A549 (cell line): ENCODE data around the gene METTL25B. TPM values are rescaled to one million over a fixed set of nuclear protein-coding genes. Genes with fewer than 3 reads are reported as not detected.

Experiments
- ATAC-seq, 2 experiments: fragments of 200-7000 bp in 1 of 2; fragments of >200 bp in 1 of 2; cut with Nextera tagmentation in 1 of 2; cut with Tn5 transposase in 1 of 2; 3 replicates each; pipeline versions ENCODE4 v1.8.0 to v1.9.1; 2018 to 2020; ENCODE audit warnings: mild to moderate bottlenecking in 1 of 2, moderate library complexity in 1 of 2
- CTCF ChIA-PET: fragments of 300-600 bp; sonication (Branson Sonifier 250); formaldehyde crosslinking; extraction: SDS; loops from one replicate; lab custom pipeline; 2021; ENCODE audit warnings: antibody characterized with exemption, inconsistent platforms; lab: Yijun Ruan, JAX
- POLR2A ChIA-PET: fragments of 350-600 bp; formaldehyde crosslinking; extraction: SDS; loops from one replicate; lab custom pipeline; 2021; ENCODE audit warnings: antibody characterized with exemption, inconsistent platforms; lab: Yijun Ruan, JAX
- DNase-seq, 2 experiments: peaks; one replicate each; pipeline versions ENCODE4 v3.0.0 to v3.0.0-alpha.2; 2011 to 2016; ENCODE audit warnings: low read depth in 1 of 2, low spot score in 1 of 2
- FAIRE-seq: peaks from 2 replicates; lab custom pipeline; 2011; peaks lifted over from hg19 to GRCh38; lab: Jason Lieb, UNC
- H3K27ac ChIP-seq, 2 experiments: fragments of >200 bp; sonication (Bioruptor Twin); formaldehyde crosslinking; 3 replicates each; pipeline ENCODE4 v1.5.1; 2016 to 2017
- H3K4me1 ChIP-seq: fragments of >200 bp; sonication (Bioruptor Twin); formaldehyde crosslinking; 3 replicates; pipeline ENCODE4 v1.6.1; 2016
- H3K4me2 ChIP-seq: fragments of >200 bp; sonication (Bioruptor Twin); formaldehyde crosslinking; 3 replicates; pipeline ENCODE4 v1.6.1; 2016
- H3K4me3 ChIP-seq: fragments of >200 bp; sonication (Bioruptor Twin); formaldehyde crosslinking; 3 replicates; pipeline ENCODE4 v1.5.1; 2016
- H3K9me3 ChIP-seq: fragments of >200 bp; sonication (Bioruptor Twin); formaldehyde crosslinking; 3 replicates; pipeline ENCODE4 v1.6.1; 2016
- CBX2 ChIP-seq: fragments of 200-600 bp; sonication (generic); IDR thresholded peaks from 2 replicates; pipeline ENCODE4 v1.6.1; 2016; ENCODE audit warnings: low read depth, mild to moderate bottlenecking, borderline replicate concordance
- CHD2 ChIP-seq: fragments of 150-350 bp; IDR thresholded peaks from 2 replicates; pipeline ENCODE4 v1.6.1; 2014; ENCODE audit warnings: low read length; ENCODE audit not compliant: partially characterized antibody
- CHD4 ChIP-seq: fragments of 200-600 bp; sonication (generic); IDR thresholded peaks from 2 replicates; pipeline ENCODE4 v1.6.1; 2016; ENCODE audit warnings: antibody characterized with exemption, mild to moderate bottlenecking, borderline replicate concordance
- EHMT2 ChIP-seq: fragments of 200-600 bp; sonication (generic); IDR thresholded peaks from 2 replicates; pipeline ENCODE4 v1.6.1; 2016; ENCODE audit warnings: antibody characterized with exemption, low read depth, mild to moderate bottlenecking, moderate library complexity
- ESRRA ChIP-seq: fragments of 150-350 bp; IDR thresholded peaks from 2 replicates; pipeline ENCODE4 v1.6.1; 2014; ENCODE audit warnings: mild to moderate bottlenecking, low read length, borderline replicate concordance
- FOSB ChIP-seq: fragments of 250-450 bp; sonication (Bioruptor Pico); IDR thresholded peaks from 2 replicates; pipeline ENCODE4 v1.5.0; 2020; ENCODE audit warnings: mild to moderate bottlenecking, moderate library complexity
- FOSL2 ChIP-seq, 2 experiments: fragments of 450-650 bp in 1 of 2; fragments of >200 bp in 1 of 2; sonication (Bioruptor Twin) in 1 of 2; formaldehyde crosslinking; IDR thresholded peaks; 2 replicates each; pipeline versions ENCODE4 v1.5.0 to v1.6.1; 2016 to 2020; ENCODE audit warnings: mild to moderate bottlenecking in 1 of 2, moderate library complexity in 1 of 2
- JUN ChIP-seq, 2 experiments: fragments of >200 bp; sonication (Bioruptor Twin); formaldehyde crosslinking; IDR thresholded peaks; 2 replicates in 1 of 2; 3 replicates in 1 of 2; pipeline ENCODE4 v1.6.1; 2016 to 2017
- NFE2L2 ChIP-seq: fragments of 150-350 bp; conservative IDR thresholded peaks from 2 replicates; pipeline ENCODE4 v1.6.1; 2014; ENCODE audit warnings: low read length
- NR3C1 ChIP-seq: fragments of >200 bp; sonication (Bioruptor Twin); formaldehyde crosslinking; IDR thresholded peaks from 3 replicates; pipeline ENCODE4 v1.6.1; 2017
- POLR2AphosphoS2 ChIP-seq: conservative IDR thresholded peaks from 2 replicates; pipeline ENCODE4 v1.6.1; 2012; ENCODE audit warnings: low read length, improper control_type of control experiment, inconsistent platforms
- RFX5 ChIP-seq: fragments of 450-650 bp; IDR thresholded peaks from 2 replicates; pipeline ENCODE4 v1.7.1; 2014; ENCODE audit warnings: antibody characterized with exemption, mild to moderate bottlenecking, moderate library complexity
- RNF2 ChIP-seq: fragments of 200-600 bp; sonication (generic); IDR thresholded peaks from 2 replicates; pipeline ENCODE4 v1.6.1; 2016; ENCODE audit warnings: low read depth, mild to moderate bottlenecking, antibody characterized with exemption, moderate library complexity, borderline replicate concordance
- TFCP2L1 ChIP-seq: fragments of 250-450 bp; sonication (Bioruptor Pico); IDR thresholded peaks from 2 replicates; pipeline ENCODE4 v1.5.0; 2021; ENCODE audit warnings: mild to moderate bottlenecking
- ZC3H11A ChIP-seq: fragments of 450-650 bp; IDR thresholded peaks from 2 replicates; pipeline ENCODE4 v1.6.1; 2014; ENCODE audit warnings: antibody characterized with exemption, mild to moderate bottlenecking
- ZNF302 ChIP-seq: fragments of 250-450 bp; sonication (Bioruptor Pico); IDR thresholded peaks from 2 replicates; pipeline ENCODE4 v1.9.0; 2021; ENCODE audit warnings: inconsistent platforms, mild to moderate bottlenecking, moderate library complexity
- ZSCAN20 ChIP-seq: fragments of 250-450 bp; sonication (Bioruptor Pico); IDR thresholded peaks from 2 replicates; pipeline ENCODE4 v1.8.0; 2022; ENCODE audit warnings: mild to moderate bottlenecking, moderate library complexity
- WGBS: methylation state at CpG from one replicate; pipeline ENCODE4 v1.1.6; 2017; ENCODE audit errors: missing lambda C conversion rate; 5-methylcytosine and 5-hydroxymethylcytosine counted together
- polyA plus RNA-seq, 4 experiments: library from polyadenylated mRNA; depleted of rRNA in 3 of 4; stranded (reverse); fragments of >200 nt; fragmentation: RNase III in 1 of 4; extraction: RNeasy Plus Mini Kit Qiagen cat#74134 plus additional on column Dnase treatment in 1 of 4; gene quantifications; 2 replicates in 3 of 4; 3 replicates in 1 of 4; pipeline ENCODE4 v1.2.3, GENCODE V29; 2011 to 2017
- TF ChIP-seq, protein P1 (sequence below): IDR thresholded peaks from 2 replicates; pipeline ENCODE4 v1.6.1; 2012; ENCODE audit warnings: low read depth, borderline replicate concordance
- TF ChIP-seq, protein P2 (sequence below): fragments of 450-650 bp; IDR thresholded peaks from 2 replicates; pipeline ENCODE4 v1.6.1; 2014; ENCODE audit warnings: antibody characterized with exemption
- TF ChIP-seq, protein P3 (sequence below): fragments of 150-350 bp; IDR thresholded peaks from 2 replicates; pipeline ENCODE4 v1.6.1; 2014; ENCODE audit warnings: low read depth, mild to moderate bottlenecking, low read length

The METTL25B gene
- polyA plus RNA-seq, 2 of the 4 experiments (the other 2 are of a cell fraction), result 16.7 to 18.5 TPM

DNA sequence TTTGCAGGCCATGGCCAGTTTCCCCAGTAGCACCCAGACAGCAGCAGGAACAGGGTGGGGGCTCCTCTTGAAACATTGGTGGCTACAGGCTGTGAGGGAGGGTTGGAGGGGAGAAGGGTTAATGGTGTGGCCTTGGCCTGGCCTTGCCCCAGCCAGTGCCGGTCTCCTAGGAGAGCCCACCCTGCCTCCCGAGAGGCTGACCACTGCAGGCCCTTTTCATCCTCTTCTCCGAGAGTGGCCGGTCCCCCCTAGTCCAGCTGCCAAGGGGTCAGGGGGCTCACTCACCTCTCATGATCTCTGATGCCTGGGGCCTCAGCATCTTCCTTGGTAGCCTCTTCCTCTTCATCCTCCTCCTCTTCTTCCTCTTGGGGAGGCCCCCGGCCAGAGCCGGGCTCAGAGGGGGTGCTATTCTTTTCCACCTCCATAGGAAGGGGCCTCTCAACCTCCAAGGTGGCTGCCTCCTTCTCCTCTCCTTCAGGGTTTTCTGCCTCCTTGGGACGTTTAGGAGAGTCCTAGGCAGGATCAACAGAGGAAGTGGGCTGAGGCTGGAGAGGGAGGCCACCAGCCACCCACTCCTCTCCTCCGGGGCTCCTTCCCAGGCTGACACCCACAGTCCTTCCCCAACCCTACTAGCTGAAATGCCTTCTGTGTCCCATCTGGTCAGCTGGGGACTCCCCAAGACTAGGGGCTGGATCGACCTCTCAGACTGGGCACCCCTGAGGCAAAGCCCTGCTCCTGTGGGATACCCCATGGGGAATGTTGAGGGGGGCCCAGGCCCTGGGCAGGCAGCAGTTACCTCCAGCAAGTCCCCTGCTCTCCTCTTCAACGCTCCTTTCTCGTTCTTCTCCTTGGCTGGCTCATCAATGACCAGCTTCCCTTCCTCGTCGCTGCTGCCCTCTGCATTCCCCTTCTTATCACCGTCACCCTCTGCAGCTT lies 15.4 kb downstream of the METTL25B start:
- Histone ChIP-seq H3K4me2 (no peak overlapping the region), H3K27ac (peak overlapping the region in 1 of 2 experiments; percentile 21; a peak in 2 of 6 replicates), H3K4me1 (peaks cover 48% of the 10 kb centered on the region), H3K4me3 (no peak overlapping the region), H3K9me3 (no peaks in the 10 kb centered on the region)
- FAIRE-seq (no peak), ATAC-seq (no peak)
- WGBS, result 89% methylated on average over 14 of the region's 14 CpGs
- ChIA-PET CTCF (interaction anchor here (0.6 to 10.5 kb wide), 3 partner anchors 17 to 1487 kb away, joined by 3 to 130 read pairs (median 3); partner anchors contain the start of genes ISG20L2 and METTL25B), POLR2A (interaction anchor here (1.7 to 3.5 kb wide), 2 partner anchors 8 to 15 kb away, joined by 7 to 50 read pairs; partner anchors contain the start of genes HDGF, ISG20L2 and METTL25B)
- TF ChIP-seq FOSB (no peak), CBX2 (no peak), NFE2L2 (no peak), ZNF302 (CRISPR knock-in tag) (no peak), FOSL2 (IDR thresholded peaks at IDR 0.05) (no peak), FOSL2 (CRISPR knock-in tag; IDR thresholded peaks at IDR 0.05) (no peak), EHMT2 (no peak), TFCP2L1 (CRISPR knock-in tag) (no peak), RFX5 (no peak), ZC3H11A (no peak), CHD2 (no peak), POLR2AphosphoS2 (no peak), RNF2 (no peak), ZSCAN20 (CRISPR knock-in tag) (no peak), CHD4 (no peak), NR3C1 (no peak), ESRRA (no peak)
- TF ChIP-seq, protein P1, sequence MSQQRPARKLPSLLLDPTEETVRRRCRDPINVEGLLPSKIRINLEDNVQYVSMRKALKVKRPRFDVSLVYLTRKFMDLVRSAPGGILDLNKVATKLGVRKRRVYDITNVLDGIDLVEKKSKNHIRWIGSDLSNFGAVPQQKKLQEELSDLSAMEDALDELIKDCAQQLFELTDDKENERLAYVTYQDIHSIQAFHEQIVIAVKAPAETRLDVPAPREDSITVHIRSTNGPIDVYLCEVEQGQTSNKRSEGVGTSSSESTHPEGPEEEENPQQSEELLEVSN, result no peak
- TF ChIP-seq, protein P2, sequence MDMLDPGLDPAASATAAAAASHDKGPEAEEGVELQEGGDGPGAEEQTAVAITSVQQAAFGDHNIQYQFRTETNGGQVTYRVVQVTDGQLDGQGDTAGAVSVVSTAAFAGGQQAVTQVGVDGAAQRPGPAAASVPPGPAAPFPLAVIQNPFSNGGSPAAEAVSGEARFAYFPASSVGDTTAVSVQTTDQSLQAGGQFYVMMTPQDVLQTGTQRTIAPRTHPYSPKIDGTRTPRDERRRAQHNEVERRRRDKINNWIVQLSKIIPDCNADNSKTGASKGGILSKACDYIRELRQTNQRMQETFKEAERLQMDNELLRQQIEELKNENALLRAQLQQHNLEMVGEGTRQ, result no peak
- TF ChIP-seq, protein P3, sequence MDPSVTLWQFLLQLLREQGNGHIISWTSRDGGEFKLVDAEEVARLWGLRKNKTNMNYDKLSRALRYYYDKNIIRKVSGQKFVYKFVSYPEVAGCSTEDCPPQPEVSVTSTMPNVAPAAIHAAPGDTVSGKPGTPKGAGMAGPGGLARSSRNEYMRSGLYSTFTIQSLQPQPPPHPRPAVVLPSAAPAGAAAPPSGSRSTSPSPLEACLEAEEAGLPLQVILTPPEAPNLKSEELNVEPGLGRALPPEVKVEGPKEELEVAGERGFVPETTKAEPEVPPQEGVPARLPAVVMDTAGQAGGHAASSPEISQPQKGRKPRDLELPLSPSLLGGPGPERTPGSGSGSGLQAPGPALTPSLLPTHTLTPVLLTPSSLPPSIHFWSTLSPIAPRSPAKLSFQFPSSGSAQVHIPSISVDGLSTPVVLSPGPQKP, result no peak
- TF ChIP-seq, all 56 proteins: peak for 0
- no peak for DNase-seq

DNA sequence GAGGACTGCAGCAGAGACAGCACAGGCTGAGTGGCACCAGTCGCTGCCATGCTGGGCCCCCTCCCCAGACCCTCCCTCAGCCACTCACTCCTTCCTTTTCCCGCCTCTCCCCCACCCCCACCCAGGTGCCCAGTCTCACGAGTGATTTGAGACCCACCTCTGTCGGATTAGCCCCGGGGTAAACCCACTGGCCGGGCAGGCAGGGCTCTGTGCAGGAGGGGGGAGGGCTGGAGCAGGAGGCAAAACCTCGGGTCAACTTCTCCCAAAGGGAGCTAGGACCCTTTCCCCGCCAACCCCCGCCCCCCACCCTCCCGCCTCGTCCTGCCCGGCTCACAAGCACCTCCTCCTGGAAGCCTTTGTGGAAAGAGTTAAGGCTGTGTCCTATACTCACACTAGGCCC lies 16.1 kb downstream of the METTL25B start:
- Histone ChIP-seq H3K4me3 (no peak overlapping the region), H3K27ac (peak overlapping the region in 1 of 2 experiments; percentile 100; a peak in 3 of 6 replicates)

More for the DNA sequence above, 16.1 kb downstream of the METTL25B start:
- ATAC-seq (no peak), FAIRE-seq (no peak), DNase-seq (no peak)
- TF ChIP-seq CHD2, result no peak
- peak in 1 of 2 experiments; percentile 19; a peak in 1 of 5 replicates for TF ChIP-seq JUN (IDR thresholded peaks at IDR 0.05)
- ChIA-PET POLR2A (interaction anchor here (0.7 to 1.7 kb wide), 2 partner anchors 16 to 189 kb away, joined by 4 to 7 read pairs; partner anchors contain the start of genes ISG20L2 and METTL25B), CTCF (interaction anchor here (2.4 to 10.5 kb wide), 2 partner anchors 18 to 55 kb away, joined by 8 to 130 read pairs; partner anchors contain the start of genes ISG20L2 and METTL25B)
- peaks cover 55% of the 10 kb centered on the region for H3K4me1 ChIP-seq
- WGBS, result 40% methylated on average over 3 of the region's 12 CpGs
- no peak overlapping the region for H3K4me2 ChIP-seq
- no peaks in the 10 kb centered on the region for H3K9me3 ChIP-seq
